Breast epithelium (tissue), 3 donors: ENCODE data around the gene NRXN3.

Experiments used
- POLR2A ChIP-seq: fragments of 450-650 bp; IDR thresholded peaks from one replicate; pipeline ENCODE4 v1.6.1; 2016; ENCODE audit warnings: antibody characterized with exemption, mild to moderate bottlenecking, moderate library complexity
- TF ChIP-seq, protein P1 (sequence below), 3 donors: fragments of 450-650 bp; IDR thresholded peaks; one replicate each; pipeline ENCODE4 v1.5.1; 2016 to 2017; ENCODE audit warnings: antibody characterized with exemption in 3 of 3, mild to moderate bottlenecking in 3 of 3, moderate library complexity in 3 of 3

DNA sequence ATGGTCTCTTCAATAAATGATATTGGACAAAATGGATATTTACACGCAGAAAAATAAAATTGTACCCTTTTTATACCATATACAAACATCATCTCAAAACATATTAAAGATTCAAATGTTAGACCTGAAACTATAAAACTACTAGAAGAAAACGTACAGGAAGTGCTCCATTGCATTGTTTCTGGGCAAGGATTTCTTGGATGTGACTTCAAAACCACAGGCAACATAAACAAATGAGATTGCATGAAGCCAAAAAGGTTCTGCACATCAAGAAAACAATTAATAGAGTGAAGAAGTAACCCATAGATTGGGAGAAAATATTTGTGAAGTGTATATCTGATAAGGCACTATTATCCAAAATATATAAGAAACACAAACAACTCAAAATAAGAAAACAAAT, 812.4 kb downstream of the NRXN3 start:
- TF ChIP-seq, protein P1, sequence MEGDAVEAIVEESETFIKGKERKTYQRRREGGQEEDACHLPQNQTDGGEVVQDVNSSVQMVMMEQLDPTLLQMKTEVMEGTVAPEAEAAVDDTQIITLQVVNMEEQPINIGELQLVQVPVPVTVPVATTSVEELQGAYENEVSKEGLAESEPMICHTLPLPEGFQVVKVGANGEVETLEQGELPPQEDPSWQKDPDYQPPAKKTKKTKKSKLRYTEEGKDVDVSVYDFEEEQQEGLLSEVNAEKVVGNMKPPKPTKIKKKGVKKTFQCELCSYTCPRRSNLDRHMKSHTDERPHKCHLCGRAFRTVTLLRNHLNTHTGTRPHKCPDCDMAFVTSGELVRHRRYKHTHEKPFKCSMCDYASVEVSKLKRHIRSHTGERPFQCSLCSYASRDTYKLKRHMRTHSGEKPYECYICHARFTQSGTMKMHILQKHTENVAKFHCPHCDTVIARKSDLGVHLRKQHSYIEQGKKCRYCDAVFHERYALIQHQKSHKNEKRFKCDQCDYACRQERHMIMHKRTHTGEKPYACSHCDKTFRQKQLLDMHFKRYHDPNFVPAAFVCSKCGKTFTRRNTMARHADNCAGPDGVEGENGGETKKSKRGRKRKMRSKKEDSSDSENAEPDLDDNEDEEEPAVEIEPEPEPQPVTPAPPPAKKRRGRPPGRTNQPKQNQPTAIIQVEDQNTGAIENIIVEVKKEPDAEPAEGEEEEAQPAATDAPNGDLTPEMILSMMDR (IDR thresholded peaks at IDR 0.05): no peak
- no peak for TF ChIP-seq POLR2A
